Inflammatory macrophage treated with lipopolysaccharide for 1 hour (primary cell): ENCODE data around the gene DAAM2.

Experiments used
- DNase-seq, 2 donors: peaks; one replicate each; pipeline ENCODE4 v3.0.0-alpha.2; 2020 to 2022

The DAAM2 gene

DNA sequence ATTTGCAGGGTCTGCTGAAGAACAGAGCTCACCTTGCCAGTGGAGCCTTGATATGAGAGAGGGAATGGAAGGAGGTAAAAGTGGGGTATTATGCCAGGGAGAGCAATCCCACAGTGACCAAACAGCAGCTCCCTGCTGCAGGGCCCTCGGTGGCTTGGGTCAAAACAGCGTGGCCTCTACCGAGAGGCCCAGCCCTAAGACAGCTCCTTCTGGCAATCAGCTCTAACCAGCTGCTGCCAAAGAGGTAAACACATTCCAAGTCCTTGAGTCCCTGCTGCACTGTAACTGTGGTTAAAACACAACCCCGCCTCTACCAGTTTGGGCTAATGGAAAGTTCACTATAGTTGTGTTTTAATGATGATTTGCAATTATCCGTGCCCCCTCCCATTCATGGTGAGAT, 1.4 kb upstream of the DAAM2 start:
- DNase-seq: no peak

- DNase-seq: no peak
These were observed 865 bp upstream of the DAAM2 start for GRCh38 chr6:39791311-39791710.

GRCh38 chr6:39792540-39793450, 619 bp downstream of the DAAM2 start:
- no peak for DNase-seq

DNA sequence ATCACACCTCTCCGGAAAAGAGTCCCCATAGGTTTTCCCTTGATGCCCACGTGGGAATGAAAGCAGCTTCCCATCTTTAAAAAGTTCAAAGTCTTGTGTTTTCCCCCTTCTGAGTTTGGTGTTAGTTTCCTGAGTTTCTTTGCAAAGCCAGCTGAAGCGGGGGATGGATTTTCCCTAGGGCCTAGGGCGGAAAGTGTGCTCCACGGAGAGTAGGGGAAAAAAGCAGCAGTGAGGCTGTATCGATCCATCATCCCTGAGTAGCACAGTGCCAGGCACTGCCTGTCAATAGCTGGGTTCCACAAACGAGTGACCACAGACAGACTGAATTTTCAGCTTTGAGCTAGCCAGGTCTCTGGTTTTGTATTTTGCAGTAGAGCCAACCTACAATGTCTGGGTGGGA, 1.3 kb downstream of the DAAM2 start:
- DNase-seq: no peak

DNA sequence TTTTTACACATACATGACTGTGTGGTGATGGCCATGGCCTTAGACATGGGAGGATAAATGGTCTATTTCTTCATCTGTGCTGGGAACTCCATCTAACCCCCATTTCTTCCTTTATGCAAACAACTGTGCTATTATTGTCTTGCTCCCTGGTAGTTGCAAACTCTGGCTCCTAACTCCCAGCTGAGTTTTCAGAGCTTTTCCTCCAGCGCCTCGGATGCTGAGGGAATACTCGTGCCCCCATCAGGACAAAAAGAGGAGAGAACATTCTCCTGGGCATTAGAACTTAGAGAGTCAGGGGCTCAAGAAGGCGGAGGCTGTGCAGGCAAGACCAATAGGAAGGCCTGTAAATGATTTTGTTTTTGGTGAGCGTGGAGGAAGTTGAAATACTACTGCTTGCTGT, 2.1 kb downstream of the DAAM2 start:
- no peak for DNase-seq

DNA sequence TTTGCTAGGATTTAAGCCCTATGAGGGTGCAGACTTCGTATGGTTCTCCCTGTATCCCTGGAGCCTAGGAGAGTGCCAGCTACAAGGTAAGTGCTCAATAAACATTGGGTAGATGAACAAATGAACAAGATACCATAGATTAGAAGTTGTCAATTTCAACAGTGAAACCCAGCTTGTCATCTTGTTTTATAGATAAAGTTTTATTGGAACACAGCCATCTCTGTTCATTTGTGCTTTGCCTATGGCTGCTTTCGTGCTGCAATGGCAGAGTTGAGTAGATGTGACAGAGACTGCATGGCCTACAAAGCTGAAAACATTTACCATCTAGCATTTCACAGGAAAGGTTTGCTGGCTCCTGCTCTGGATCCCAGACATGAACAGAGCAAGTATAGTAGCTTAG, 5.6 kb downstream of the DAAM2 start:
- DNase-seq: no peak

DNA sequence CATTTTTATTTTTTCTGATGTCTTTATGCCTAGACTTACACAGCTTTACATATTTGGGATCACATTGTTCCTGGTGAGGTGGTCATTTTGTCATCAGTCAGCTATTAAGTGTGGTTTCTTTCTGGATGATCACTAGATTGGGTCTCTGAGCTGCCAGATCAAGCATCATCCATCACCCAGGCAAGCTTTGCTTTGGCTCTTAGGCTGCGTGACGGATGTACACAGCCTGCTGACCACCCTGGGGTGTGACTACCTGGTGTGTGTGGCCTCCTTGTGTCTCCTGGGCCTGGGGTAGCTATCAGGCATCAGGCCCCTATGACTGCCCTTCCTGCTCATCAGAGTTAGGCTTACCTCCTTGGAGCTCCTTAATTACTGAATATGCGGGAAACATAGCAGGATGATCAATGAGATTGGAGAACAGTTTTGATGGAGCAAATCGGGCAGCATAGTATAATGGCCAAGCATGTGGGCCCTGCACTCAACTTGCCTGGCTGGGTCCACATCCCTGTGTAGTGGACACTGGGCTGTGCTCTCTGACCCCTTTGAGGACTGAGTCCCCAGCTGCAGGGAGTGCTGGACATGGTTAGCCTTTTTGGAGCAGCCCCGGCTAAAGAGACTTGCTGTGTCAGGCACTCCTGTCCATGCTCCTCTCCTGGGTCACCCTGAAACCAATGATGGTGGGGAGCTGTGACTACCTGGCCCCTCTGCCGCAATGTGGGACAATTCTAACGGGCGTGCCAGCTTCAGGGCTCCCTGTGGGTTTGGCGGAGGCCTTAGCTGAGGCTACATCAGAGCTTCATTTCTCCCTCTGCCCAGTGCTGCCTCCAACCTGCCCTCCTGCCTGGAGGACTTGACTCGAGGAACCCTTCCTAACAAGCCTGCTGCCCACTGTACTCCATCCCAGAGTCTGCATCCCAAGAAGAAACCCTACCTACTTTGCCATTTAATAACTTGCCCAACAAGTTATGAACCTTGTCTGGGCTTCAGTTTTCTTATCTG, 8.2 kb downstream of the DAAM2 start:
- DNase-seq: no peak

DNA sequence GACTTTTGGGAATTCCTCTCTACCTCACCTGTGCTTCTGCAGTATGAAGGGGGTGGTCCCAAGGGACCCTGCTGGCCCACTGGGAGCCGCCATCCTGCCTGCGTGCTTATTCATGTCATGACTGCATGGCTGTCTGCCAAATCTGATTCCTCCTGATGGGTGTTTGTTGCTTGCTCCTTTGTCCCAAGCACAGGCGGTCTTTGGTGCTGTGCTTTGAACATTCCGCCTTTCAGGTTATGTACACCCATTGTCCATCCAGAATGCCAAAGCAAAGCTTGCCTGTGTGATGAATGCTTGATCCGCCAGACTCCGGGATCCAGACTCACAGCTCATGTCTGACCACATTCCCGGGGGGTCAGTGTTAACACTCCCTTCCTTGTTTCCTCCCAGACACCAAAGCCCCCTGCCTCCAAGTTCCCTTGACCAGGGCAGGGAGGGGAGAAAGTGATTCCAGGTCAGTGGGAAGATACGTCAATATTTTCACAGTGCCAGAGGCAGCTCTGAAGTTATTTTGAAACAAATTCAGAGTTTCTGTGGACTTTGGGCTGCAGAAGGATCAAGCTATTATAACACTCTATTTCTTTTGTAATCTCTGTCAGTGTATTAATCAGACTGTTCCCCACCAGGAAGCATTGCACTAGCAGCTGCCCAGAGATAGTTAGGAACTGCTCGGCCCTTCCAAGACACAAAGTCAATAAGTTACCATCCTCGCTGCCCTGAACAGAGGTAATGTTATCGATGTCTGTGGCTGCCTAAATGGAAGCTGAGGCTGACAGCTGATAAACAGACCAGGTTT, 9.5 kb downstream of the DAAM2 start:
- no peak for DNase-seq

- no peak for DNase-seq
These were observed 11.7 kb downstream of the DAAM2 start for GRCh38 chr6:39803872-39804271.

DNA sequence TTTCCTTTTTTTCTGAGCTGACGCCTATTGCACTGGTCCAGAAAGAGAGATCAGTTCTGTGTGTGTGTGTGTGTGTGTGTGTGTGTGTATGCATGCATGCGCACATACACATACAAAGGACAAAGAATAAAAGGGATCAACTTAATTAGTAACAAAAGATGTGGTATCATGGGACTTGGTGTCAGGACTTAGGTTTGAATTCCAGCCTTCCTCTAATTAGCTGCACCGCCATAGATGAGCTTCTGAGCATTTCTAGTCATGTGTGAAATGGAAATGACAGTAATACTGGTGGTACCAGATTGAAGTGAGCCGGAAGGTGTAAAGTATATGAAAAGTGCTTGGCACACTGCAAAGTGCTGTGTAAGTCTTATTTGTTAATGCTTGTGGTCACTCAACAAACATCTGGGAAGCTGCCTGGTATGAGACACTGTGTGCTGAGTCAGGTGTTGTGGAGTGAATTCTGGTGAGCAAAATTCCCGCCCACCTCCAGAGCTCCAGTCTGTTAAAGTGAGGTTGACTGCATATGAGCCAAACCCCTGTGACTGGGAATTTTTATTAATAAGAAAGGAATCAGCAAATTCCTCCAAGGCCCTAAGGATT, 12.4 kb downstream of the DAAM2 start:
- DNase-seq: no peak

DNA sequence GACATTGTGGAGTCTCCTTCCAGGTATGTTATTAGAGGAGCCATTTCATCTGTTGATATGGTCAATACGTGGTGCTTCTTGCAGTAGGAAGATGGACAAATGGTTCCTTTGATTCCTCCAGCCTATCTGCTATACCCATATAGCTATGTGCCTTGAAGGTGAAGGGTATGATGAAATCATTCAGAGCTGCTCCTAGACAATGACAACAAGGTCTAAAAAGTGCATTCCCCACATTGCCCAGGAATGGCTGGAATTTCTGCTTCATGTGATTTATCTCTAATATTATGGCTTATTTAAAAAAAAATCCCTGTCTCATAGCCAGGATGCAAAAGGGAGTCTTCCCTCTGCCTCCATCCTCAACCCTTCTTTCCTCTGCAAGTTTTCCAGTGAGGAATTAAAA, 14.1 kb downstream of the DAAM2 start:
- no peak for DNase-seq

- no peak for DNase-seq
These were observed 16.2 kb downstream of the DAAM2 start for GRCh38 chr6:39808346-39808745.

DNA sequence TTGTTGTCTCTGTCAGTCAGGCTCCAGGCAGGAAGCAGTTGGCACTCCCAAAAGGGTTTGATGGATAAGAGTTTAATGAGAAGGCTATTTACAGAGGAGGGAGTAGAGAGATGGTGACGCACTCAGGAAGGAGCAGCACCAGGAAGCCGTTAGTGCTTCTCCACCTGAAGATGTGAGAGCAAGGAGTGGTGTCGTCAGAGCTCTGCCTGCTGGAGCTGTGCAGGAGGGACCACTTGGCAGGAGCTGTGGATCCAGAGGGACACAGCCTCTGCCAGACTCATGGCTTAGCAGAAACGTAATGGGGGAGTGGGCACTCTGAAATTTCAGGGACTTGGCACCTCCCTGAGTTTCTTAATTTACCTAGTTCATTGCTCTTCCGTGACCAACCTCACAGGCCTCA, 16.8 kb downstream of the DAAM2 start:
- DNase-seq: no peak

DNA sequence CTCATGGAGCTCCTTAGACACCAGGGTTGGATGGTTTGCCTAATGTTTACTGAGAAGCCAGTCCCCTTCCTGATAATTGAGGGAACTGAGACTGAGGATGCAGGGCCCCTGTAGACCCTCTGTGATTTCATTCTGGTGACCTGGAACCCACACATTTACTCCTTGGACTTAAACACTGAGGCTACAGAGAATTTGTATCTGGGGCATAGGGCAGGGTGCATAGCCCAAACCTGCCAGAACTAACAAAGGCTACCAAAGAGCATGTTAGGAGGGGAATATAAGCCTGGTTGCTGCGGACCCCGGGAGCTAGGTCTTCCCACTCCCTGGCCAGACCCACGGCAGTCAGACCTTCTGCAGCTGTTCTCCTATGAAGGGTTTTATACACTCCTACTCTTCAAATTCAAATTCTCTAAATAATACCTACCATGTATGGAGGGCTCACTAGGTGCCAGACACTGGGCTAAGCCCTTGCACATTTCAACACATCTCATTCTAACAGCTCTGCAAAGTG, 19.7 kb downstream of the DAAM2 start:
- no peak for DNase-seq

DNA sequence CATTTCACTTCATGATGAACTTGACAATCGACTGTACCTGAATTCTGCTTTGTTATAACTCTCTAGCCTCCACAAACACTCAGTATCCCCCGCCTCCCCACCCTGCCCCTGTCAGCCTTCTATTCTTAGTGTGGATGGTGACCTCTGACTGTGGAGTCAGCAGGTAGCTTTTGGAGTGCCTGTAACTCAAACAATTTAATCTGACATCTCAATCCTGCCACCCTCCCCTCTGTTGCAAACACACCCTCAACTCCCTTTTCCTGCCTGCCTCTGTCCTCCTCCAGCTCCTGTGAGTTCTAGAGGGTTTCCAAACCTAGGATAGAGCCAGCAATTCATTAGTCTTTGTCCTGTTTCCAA, 20.3 kb downstream of the DAAM2 start:
- DNase-seq: no peak

DNA sequence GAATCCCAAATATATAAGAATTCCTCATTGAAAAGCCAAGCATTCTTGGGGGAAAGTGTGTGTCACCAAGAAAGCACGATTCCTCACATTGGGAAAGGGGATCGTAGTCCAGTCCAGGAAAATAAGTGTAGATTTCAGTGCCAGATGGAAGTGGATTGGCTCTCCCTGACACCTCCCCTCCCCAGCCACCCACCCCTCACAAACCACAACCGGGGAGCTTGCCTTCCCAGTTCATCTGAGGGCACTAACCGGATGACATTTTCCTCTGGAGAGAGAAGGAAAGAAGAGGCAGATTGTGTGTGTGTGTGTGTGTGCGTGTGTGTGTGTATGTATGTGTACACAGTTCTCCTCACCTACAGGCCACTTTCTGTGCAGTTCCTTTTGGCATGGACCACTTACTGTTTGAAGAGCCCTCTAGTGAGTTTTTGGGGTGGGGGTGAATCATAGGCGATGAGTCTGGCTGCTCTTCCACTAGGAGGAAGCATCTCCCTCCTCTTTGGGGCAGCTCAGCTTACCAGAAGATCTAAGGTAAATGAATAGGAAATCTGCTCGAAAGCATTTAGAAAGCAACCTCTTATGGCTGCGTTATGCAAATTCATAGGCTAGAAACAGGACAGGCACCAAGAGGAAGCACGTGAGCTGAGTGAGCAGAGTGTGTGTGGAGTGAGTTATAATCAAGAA, 20.8 kb downstream of the DAAM2 start:
- no peak for DNase-seq

DNA sequence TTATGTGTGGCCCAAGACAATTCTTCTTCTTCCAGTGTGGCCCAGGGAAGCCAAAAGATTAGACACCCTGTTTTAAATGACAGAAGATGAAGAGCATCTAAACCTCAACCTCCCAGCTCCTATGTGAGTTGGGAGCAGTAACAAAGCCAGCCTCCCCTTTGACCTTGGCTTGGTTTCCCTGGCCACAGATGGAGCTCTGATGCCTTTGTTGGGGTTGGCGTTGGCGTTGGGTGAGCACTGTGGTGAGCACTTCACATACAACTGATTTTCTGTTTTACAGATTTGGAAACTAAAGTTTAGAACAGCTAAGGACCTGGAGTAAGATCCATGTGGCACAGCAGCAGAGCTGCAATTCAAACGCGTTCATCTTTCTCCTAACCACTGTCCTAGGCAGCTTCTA, 22.1 kb downstream of the DAAM2 start:
- no peak for DNase-seq

DNA sequence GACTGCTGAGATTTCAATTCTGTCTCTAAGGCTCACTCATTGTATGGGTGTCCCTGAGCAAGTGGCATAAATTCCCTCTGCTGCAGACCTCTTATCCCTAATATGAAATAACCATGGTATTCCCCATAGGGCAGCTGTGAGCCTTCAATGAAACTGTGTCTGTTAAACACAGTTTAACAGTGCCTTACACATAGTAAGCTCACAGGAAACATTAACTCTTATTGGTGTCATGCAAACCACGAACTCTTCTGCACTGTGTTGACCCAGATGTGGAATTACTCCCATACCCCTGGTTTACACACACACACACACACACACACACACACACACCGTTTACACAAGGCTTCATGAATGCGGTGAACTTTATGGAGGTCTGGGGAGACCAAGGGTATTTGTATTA, 23.2 kb downstream of the DAAM2 start:
- DNase-seq: no peak

DNA sequence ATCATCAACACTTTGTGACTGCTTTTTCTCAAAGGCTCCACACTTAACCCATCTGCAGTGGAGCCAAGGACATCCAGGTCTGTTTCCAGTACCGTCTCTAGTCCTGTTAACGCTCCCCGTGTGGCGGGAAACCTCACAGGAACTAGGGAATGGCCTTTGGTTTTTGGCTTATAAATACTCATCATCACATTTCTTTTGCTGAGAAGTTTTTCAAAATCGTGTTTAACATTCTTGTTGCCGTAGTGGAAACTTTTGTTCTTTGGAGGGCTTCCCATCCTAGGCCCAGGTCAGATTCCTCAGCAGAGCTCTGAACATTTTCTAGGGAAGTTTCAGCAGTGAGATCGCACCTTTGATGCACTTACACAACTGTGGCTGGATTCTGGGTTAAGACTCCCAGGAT, 24.6 kb downstream of the DAAM2 start:
- no peak for DNase-seq

DNA sequence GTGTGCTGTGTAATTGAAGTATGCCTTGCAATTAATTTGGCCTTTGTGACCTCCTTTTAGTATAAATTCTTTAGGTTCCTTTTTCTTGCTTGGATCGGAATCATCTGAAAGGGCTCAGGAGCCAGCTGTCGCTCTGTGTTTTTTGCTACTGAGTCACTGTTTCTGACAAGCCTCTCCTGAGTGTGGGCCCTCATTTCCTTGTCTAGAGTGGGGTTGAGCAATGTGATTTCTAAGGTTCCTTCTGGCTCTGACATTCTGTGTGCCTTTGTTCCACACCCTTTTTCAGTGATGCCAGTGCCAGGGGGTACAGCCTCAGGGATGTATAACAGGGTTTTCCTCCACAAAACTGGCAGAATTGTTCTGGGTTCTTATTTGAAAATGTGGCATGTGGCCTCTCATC, 26.5 kb downstream of the DAAM2 start:
- DNase-seq: peak; percentile 6 to 19

GRCh38 chr6:39819228-39819627, 27.1 kb downstream of the DAAM2 start:
- peak; percentile 1 to 2 for DNase-seq

DNA sequence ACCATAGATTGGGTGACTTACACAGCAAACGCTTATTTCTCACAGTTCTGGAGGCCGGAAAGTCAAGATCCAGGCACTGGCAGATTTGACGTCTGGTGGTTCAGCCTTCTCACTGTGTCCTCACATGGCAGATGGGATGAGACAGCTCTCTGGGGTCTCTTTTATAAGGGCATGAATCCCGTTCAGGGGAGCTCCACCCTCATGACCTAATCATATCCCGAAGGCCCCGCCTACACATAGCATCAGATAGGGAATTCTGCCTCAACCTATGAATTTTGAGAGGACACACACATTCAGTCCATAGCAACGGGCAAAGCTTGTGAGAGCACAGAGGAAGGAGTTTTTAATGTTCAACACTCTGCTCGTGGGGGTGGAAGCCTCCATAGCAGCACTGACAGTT, 27.5 kb downstream of the DAAM2 start:
- DNase-seq: no peak
